GM23248 (cell line): Measurements from ENCODE around the gene CEBPZ. TPM values are rescaled to one million over a fixed set of nuclear protein-coding genes. Genes with fewer than 3 reads are reported as not detected.

Experiments
- DNase-seq: peaks from one replicate; pipeline ENCODE4 v3.0.0-alpha.2; 2015
- H2AFZ ChIP-seq: fragments of 200-600 bp; sonication (generic); 2 replicates; pipeline ENCODE4 v1.6.1; 2016; ENCODE audit warnings: antibody characterized with exemption
- H3F3A ChIP-seq: fragments of 200-600 bp; sonication (generic); 2 replicates; pipeline ENCODE4 v1.6.1; 2016; ENCODE audit warnings: mild to moderate bottlenecking, antibody characterized with exemption, mixed run types; ENCODE audit not compliant: insufficient read depth
- H3K27ac ChIP-seq: fragments of 200-600 bp; sonication (generic); 2 replicates; pipeline ENCODE4 v1.5.1; 2016; ENCODE audit warnings: mild to moderate bottlenecking
- H3K27me3 ChIP-seq: fragments of 200-600 bp; sonication (generic); replicated peaks from 2 replicates; pipeline ENCODE4 v1.6.1; 2016; ENCODE audit warnings: mild to moderate bottlenecking; ENCODE audit not compliant: insufficient read depth
- H3K36me3 ChIP-seq: fragments of 200-600 bp; sonication (generic); 2 replicates; pipeline ENCODE4 v1.6.1; 2016; ENCODE audit warnings: low read depth, mild to moderate bottlenecking
- H3K4me1 ChIP-seq: fragments of 200-600 bp; sonication (generic); 2 replicates; pipeline ENCODE4 v1.6.1; 2016; ENCODE audit warnings: mild to moderate bottlenecking; ENCODE audit not compliant: insufficient read depth
- H3K4me2 ChIP-seq: fragments of 200-600 bp; sonication (generic); one replicate; pipeline ENCODE4 v1.6.1; 2016; ENCODE audit warnings: mild to moderate bottlenecking; ENCODE audit not compliant: unreplicated experiment
- H3K4me3 ChIP-seq: fragments of 200-600 bp; sonication (generic); 2 replicates; pipeline ENCODE4 v1.5.1; 2016; ENCODE audit warnings: mild to moderate bottlenecking
- H3K79me2 ChIP-seq: fragments of 200-600 bp; sonication (generic); 2 replicates; pipeline ENCODE4 v1.6.1; 2016; ENCODE audit warnings: mild to moderate bottlenecking; ENCODE audit not compliant: insufficient read depth
- H3K9ac ChIP-seq: fragments of 200-600 bp; sonication (generic); 2 replicates; pipeline ENCODE4 v1.6.1; 2016; ENCODE audit warnings: mild to moderate bottlenecking
- H3K9me2 ChIP-seq: fragments of 200-600 bp; sonication (generic); 2 replicates; pipeline ENCODE4 v1.6.1; 2016; ENCODE audit warnings: mixed run types, mild to moderate bottlenecking, moderate library complexity; ENCODE audit not compliant: insufficient read depth
- H3K9me3 ChIP-seq: fragments of 200-600 bp; sonication (generic); one replicate; pipeline ENCODE4 v1.6.1; 2017; ENCODE audit warnings: low read depth
- H4K20me1 ChIP-seq: fragments of 200-600 bp; sonication (generic); 2 replicates; pipeline ENCODE4 v1.6.0; 2016; ENCODE audit not compliant: insufficient read depth
- EZH2 ChIP-seq: fragments of 200-600 bp; sonication (generic); IDR thresholded peaks from 2 replicates; pipeline ENCODE4 v1.6.1; 2018; ENCODE audit warnings: antibody characterized with exemption, mild to moderate bottlenecking; ENCODE audit not compliant: insufficient read depth, poor library complexity, severe bottlenecking
- EZH2phosphoT487 ChIP-seq: fragments of 200-600 bp; sonication (generic); IDR thresholded peaks from 2 replicates; pipeline ENCODE4 v1.6.1; 2018; ENCODE audit warnings: antibody characterized with exemption, moderate library complexity, mild to moderate bottlenecking, low read depth; ENCODE audit not compliant: insufficient read depth
- WGBS, 2 experiments: methylation state at CpG; one replicate each; pipeline ENCODE4 v1.1.6; 2015 to 2017; ENCODE audit warnings: low lambda C conversion rate in 2 of 2, low coverage in 1 of 2; ENCODE audit errors: missing lambda C conversion rate in 2 of 2; 5-methylcytosine and 5-hydroxymethylcytosine counted together
- in situ Hi-C: fragments of 300-500 bp; cut with MboI; formaldehyde crosslinking; loops from 2 replicates; pipeline ENCODE4 v1.15.0; 2020
- polyA plus RNA-seq: library from polyadenylated mRNA; unstranded; fragments of >200 nt; fragmentation: Nextera tagmentation; extraction: Ambion mirVana; gene quantifications from 2 replicates; pipeline ENCODE4 v1.2.1, GENCODE V29; 2016
- total RNA-seq: library from RNA; depleted of rRNA; stranded (reverse); fragments of >200 nt; shearing (Covaris generic); gene quantifications from 2 replicates; pipeline ENCODE4 v1.2.3, GENCODE V29; 2014; rRNA removed

The CEBPZ gene
- total and polyA plus RNA-seq, 2 experiments from 2014 or later: 23.0 to 34.0 TPM

- H3K4me2 ChIP-seq: peak within 1 kb of the TSS; percentile 98
- no peaks in the 10 kb centered on the region for H3K9me2 ChIP-seq
- in situ Hi-C loops: no loop called here
- peak; percentile 96 for DNase-seq
- no peaks in the 10 kb centered on the region for H4K20me1 ChIP-seq
- H3F3A ChIP-seq: no peaks in the 10 kb centered on the region
- H3K79me2 ChIP-seq: peaks cover 46% of the 10 kb centered on the region
- H3K27me3 ChIP-seq: no peaks in the 10 kb centered on the region
- peak within 1 kb of the TSS; percentile 98 for H3K9ac ChIP-seq
- peak within 1 kb of the TSS; percentile 95 for H3K4me3 ChIP-seq
- WGBS, 2 experiments: 5 to 13% methylated on average over 28 to 54 of the region's 55 CpGs
- no peak for TF ChIP-seq EZH2
- no peak for TF ChIP-seq EZH2phosphoT487
- peak within 1 kb of the TSS; percentile 92 for H2AFZ ChIP-seq
- H3K9me3 ChIP-seq: no peaks in the 10 kb centered on the region
- H3K36me3 ChIP-seq: peaks cover 3% of the 10 kb centered on the region; the same call in 1 of the 2 replicates
- H3K27ac ChIP-seq: peak within 1 kb of the TSS; percentile 86
- no peaks in the 10 kb centered on the region for H3K4me1 ChIP-seq
Measured at GRCh38 chr2:37156857-37157714, 74.3 kb downstream of the CEBPZ start, which contains the start of gene EIF2AK2. EIF2AK2 (minus strand) TSS chr2:37156980; CDS start chr2:37147806, 9,174 bp downstream.

- peak; percentile 84 for DNase-seq
- Histone ChIP-seq H3K36me3 (peaks cover 3% of the 10 kb centered on the region; the same call in 1 of the 2 replicates), H3K27ac (peak overlapping the region; percentile 86), H4K20me1 (no peaks in the 10 kb centered on the region), H3K27me3 (no peaks in the 10 kb centered on the region), H3K4me1 (peaks cover under 1% of the 10 kb centered on the region; the same call in 1 of the 2 replicates), H3K4me2 (peak overlapping the region; percentile 98), H3K9me2 (no peaks in the 10 kb centered on the region), H3K79me2 (peaks cover 54% of the 10 kb centered on the region), H3K9me3 (no peaks in the 10 kb centered on the region), H3K4me3 (peak overlapping the region; percentile 95), H3F3A (no peaks in the 10 kb centered on the region), H3K9ac (peak overlapping the region; percentile 98), H2AFZ (peak overlapping the region; percentile 92)
- 2 to 3% methylated on average over 18 to 26 of the region's 27 CpGs for WGBS, 2 experiments
- in situ Hi-C loops: no loop called here
- TF ChIP-seq EZH2: no peak
- TF ChIP-seq EZH2phosphoT487: no peak
Measured at GRCh38 chr2:37156071-37156856, 75.1 kb downstream of the CEBPZ start.

GRCh38 chr2:37154785-37155184 lies 76.6 kb downstream of the CEBPZ start:
- WGBS, 2 experiments: 86 to 88% methylated on average over 4 of the region's 4 CpGs
- Histone ChIP-seq H3K9me3 (no peaks in the 10 kb centered on the region), H3K4me3 (no peak overlapping the region), H3K27ac (no peak overlapping the region), H3K36me3 (peaks cover 3% of the 10 kb centered on the region; the same call in 1 of the 2 replicates), H3K4me1 (peaks cover 4% of the 10 kb centered on the region; the same call in 1 of the 2 replicates), H3F3A (0 out of 2 replicates have a peak, but pooled peaks cover 6% of the 10 kb centered on the region), H3K79me2 (peaks cover 69% of the 10 kb centered on the region), H4K20me1 (no peaks in the 10 kb centered on the region), H3K27me3 (no peaks in the 10 kb centered on the region), H2AFZ (no peak overlapping the region), H3K4me2 (no peak overlapping the region), H3K9ac (no peak overlapping the region), H3K9me2 (no peaks in the 10 kb centered on the region)
- in situ Hi-C loops: no loop called here
- DNase-seq: no peak
- no peak for TF ChIP-seq EZH2phosphoT487
- TF ChIP-seq EZH2: no peak

- Histone ChIP-seq H3F3A (0 out of 2 replicates have a peak, but pooled peaks cover 6% of the 10 kb centered on the region), H3K9me2 (no peaks in the 10 kb centered on the region), H2AFZ (no peak overlapping the region), H3K36me3 (peaks cover 7% of the 10 kb centered on the region), H3K9me3 (no peaks in the 10 kb centered on the region), H3K9ac (no peak overlapping the region), H3K4me2 (no peak overlapping the region), H3K4me3 (no peak overlapping the region), H3K79me2 (peaks cover 83% of the 10 kb centered on the region), H3K27ac (no peak overlapping the region), H3K27me3 (no peaks in the 10 kb centered on the region), H3K4me1 (peaks cover 4% of the 10 kb centered on the region; the same call in 1 of the 2 replicates), H4K20me1 (no peaks in the 10 kb centered on the region)
- in situ Hi-C loops: no loop called here
- TF ChIP-seq EZH2 (no peak), EZH2phosphoT487 (no peak)
- 73 to 80% methylated on average over 5 of the region's 5 CpGs for whole genome bisulfite sequencing, 2 experiments
- no peak for DNase-seq
Measured at GRCh38 chr2:37153224-37153623, 78.2 kb downstream of the CEBPZ start.

Other genes starting within 250 kb of the CEBPZ start
- gene HEATR5B, start 147.2 kb downstream of the CEBPZ start, total RNA-seq: 17.0 and 21.4 TPM in 2 replicates
- 4.7 and 5.3 TPM in 2 replicates for gene HEATR5B, start 147.2 kb downstream of the CEBPZ start, polyA plus RNA-seq
- gene GPATCH11, start 147.1 kb downstream of the CEBPZ start, total RNA-seq: 7.2 and 8.6 TPM in 2 replicates
- gene GPATCH11, start 147.1 kb downstream of the CEBPZ start, polyA plus RNA-seq: 4.4 and 4.9 TPM in 2 replicates
- gene EIF2AK2, start 74.6 kb downstream of the CEBPZ start, total RNA-seq: 30.9 and 63.1 TPM in 2 replicates
- gene EIF2AK2, start 74.6 kb downstream of the CEBPZ start, polyA plus RNA-seq: 35.9 and 43.8 TPM in 2 replicates
- not detected in 2 replicates for gene SULT6B1, start 42.9 kb downstream of the CEBPZ start, total RNA-seq
- gene SULT6B1, start 42.9 kb downstream of the CEBPZ start, polyA plus RNA-seq: not detected in 2 replicates
- 13.2 and 19.0 TPM in 2 replicates for gene CEBPZOS, start 35.1 kb downstream of the CEBPZ start, total RNA-seq
- gene CEBPZOS, start 35.1 kb downstream of the CEBPZ start, polyA plus RNA-seq: 37.7 and 39.9 TPM in 2 replicates
- gene NDUFAF7, start 62 bp upstream of the CEBPZ start, total RNA-seq: 14.8 and 25.2 TPM in 2 replicates
- gene NDUFAF7, start 62 bp upstream of the CEBPZ start, polyA plus RNA-seq: 15.2 and 16.4 TPM in 2 replicates
- 52.9 and 74.0 TPM in 2 replicates for gene PRKD3, start 93.2 kb upstream of the CEBPZ start, total RNA-seq
- 16.7 and 19.7 TPM in 2 replicates for gene PRKD3, start 93.2 kb upstream of the CEBPZ start, polyA plus RNA-seq
- gene QPCT, start 113.0 kb upstream of the CEBPZ start, total RNA-seq: 37.4 and 37.5 TPM in 2 replicates
- gene QPCT, start 113.0 kb upstream of the CEBPZ start, polyA plus RNA-seq: 48.5 and 51.4 TPM in 2 replicates